KBM-7 (cell line): ENCODE results near the gene ROMO1.
"Not testable (repeated sequence)": the region's sequence is repeated elsewhere in the genome, so short reads cannot be mapped to it uniquely, and the experiment has no call there.

Source experiments
- DNase-seq: peaks from one replicate; pipeline ENCODE4 v3.0.0-alpha.2; 2015
- in situ Hi-C: fragments of 300-500 bp; cut with MboI; formaldehyde crosslinking; loops from 2 replicates; pipeline ENCODE4 v1.14.3; 2020; ENCODE audit warnings: low sequenced_read_pairs, low pct_unique_long_range_greater_than_20kb, mixed read lengths

The ROMO1 gene

DNA sequence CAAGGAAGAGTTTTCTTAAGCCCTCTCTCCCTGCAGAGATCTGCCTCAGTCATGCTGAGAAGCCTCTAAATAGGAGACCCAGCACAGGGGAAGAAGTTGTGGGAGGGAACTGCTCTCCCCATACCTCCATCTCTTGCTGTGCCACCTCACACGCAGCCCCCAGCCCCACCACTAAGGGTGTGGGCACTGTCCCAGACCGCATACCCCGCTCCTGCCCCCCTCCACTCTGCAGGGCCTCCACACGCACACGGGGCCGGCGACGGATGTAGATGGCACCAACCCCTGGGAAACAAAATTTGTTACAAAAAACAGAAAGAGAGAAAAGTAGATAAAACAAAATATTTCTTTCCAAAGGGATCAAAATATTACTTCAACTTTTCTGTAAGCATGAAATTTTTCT, 24.3 kb upstream of the ROMO1 start:
- in situ Hi-C loops = no loop called here
- DNase-seq = no peak

- peak; percentile 82 for DNase-seq
- in situ Hi-C loops = no loop called here
Measured at GRCh38 chr20:35680452-35681183, 18.6 kb upstream of the ROMO1 start.

DNA sequence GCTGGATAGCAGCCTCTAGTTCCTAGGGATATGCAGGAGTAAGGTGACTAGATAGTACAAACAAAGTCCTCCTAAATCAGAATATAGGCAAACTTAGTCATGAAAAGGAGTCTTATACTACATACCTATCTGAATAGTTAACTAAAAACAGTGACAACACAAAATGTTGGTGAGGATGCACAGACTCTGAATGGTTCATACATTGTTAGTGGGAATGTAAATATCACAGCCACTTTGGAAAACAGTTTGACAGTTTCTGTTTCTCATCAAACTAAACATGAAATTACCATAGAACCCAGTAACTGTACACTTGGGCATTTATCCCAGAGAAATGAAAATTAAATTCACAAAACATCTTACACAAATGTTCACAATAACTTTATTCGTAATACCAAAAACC, 17.2 kb upstream of the ROMO1 start:
- in situ Hi-C loops = no loop called here
- no peak for DNase-seq

- in situ Hi-C loops, DNase-seq: not testable (repeated sequence)
Measured at GRCh38 chr20:35685368-35685767, 13.8 kb upstream of the ROMO1 start.

DNA sequence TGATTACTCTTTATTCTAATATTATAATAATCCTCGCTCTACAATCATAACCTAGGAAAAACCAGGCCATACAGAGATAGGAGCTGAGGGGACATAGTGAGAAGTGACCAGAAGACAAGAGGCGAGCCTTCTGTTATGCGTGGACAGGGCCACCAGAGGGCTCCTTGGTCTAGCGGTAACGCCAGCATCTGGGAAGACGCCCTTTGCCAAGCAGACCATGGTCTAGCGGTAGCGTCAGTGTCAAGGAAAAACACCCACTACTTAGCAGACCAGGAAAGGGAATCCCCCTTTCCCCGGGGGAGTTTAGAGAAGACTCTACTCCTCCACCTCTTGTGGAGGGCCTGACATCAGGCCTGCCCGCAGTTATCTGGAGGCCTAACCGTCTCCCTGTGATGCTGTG, 12.3 kb upstream of the ROMO1 start:
- DNase-seq, in situ Hi-C loops: not testable (repeated sequence)

DNA sequence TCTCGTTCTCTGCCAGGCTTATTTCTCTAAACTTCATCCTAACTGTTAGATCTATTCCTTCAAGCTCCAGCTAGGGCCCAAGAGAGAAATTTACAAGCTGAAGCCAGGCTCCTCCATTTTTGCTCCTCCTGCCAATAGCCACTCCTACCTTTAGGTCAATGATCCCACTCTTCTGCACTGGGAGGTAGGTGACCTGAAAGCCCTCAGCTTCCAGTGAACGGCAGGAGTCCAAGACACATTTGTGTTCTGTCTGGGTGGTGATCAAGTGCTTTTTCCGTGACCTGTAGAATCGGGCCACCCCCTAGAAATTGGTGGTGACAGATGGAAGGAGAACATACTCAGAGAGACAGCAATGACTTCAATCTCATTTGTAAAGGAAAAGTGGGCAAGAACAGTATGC, 8.9 kb upstream of the ROMO1 start:
- DNase-seq = no peak
- in situ Hi-C loops = no loop called here

DNA sequence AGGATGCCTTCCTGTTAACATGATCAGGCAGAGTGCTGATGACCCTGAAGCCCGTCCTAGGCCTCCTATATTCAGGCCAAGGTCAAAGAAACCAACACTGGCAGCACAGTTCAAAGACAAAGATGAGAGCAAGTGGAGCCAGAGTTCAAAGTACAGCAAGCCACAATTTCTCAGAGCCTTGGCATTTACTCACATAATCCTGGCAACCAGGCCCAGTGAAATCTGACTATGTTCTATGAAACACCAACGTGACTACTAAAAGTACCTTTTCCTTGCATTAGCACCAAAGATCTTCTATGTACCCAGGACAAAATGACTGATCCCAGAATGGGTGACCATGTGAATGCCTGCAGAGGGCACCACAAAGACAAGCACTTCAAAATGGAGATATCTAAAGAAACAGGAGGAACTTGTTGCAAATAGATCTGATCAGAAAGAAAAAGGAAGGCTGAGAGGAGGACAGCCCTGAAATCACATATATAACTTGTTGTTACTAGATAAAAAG, 3.9 kb upstream of the ROMO1 start:
- DNase-seq = no peak
- in situ Hi-C loops = no loop called here

DNA sequence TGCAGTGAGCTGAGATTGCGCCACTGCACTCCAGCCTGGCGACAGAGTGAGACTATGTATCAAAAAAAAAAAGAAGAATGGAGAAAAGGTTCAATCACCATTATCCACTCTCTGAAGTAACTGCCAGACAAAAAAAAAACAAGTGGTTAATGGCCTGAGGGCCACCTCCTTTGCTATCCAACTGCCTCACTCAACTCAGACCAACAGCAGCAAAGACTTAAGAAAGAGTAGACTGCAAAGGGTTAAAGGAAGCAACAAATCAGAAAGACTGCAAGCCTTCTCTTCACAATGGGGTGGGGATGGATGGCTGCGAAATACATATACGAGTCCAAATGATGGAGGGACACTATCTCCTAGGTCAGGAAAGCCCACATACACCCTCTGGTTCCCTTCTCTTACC, 3.2 kb upstream of the ROMO1 start:
- in situ Hi-C loops = no loop called here

DNA sequence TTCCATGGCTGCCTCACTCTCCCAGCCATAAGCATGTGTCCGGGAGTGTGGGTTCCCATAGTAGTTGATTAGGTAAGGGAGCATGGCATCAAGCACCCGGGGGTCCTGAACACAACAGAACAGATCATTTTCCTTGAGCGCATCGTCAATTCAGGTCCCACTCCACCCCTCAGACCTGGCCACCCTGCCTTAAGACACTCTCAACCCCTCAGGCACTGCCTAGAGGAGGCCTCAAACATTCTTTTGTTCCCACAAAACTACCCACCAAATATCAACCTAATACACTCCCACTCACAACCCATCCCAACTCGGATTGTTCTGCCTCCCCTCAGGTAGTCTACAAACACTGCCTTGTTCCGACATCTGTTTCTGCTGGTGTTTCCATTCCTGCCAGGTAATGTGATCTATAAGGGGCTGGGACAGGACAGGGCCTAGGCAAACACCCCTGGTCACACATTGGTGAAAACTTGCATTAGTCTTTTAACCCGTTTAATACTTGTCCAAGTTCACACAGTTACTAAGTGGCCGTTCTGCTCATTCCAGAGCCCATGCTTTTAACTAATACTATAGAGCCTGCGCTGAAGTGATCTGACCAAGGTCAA, 1.4 kb upstream of the ROMO1 start:
- in situ Hi-C loops = no loop called here

More for the DNA sequence above, 3.2 kb upstream of the ROMO1 start:
- DNase-seq = no peak

GRCh38 chr20:35698298-35699126, 693 bp upstream of the ROMO1 start:
- DNase-seq = no peak
- in situ Hi-C loops = no loop called here

More for the DNA sequence above, 1.4 kb upstream of the ROMO1 start:
- no peak for DNase-seq

DNA sequence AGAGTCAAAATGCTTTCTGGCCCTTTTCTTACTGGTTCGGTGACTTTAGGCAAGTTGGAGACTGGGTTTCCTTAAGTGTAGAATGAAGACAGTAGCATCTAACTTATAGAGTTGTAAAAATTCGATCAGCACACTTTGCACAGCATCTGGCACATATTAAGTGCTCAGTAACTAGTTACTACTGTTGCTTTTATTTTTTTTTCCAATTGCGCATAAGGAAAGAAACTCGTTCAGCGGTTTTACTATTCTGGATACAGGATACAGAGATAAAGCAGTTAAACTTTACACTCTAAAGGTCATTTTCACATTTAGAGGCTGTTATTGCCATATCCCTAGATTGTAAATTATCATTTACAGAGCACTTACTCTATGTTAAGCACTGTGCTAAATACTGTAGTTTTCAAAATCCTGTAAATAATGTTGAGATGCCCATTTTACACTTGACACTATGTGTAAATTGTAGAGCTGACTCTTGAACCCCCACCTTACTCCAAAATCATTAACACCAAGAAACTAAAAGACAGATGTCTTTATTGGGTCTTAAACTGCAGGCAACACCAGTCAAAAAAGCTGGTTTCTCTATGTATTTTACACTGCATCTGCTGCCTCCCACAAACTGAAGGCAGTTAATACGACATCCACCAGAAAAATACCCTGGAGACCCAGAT, 886 bp downstream of the ROMO1 start:
- in situ Hi-C loops = no loop called here
- DNase-seq = no peak

DNA sequence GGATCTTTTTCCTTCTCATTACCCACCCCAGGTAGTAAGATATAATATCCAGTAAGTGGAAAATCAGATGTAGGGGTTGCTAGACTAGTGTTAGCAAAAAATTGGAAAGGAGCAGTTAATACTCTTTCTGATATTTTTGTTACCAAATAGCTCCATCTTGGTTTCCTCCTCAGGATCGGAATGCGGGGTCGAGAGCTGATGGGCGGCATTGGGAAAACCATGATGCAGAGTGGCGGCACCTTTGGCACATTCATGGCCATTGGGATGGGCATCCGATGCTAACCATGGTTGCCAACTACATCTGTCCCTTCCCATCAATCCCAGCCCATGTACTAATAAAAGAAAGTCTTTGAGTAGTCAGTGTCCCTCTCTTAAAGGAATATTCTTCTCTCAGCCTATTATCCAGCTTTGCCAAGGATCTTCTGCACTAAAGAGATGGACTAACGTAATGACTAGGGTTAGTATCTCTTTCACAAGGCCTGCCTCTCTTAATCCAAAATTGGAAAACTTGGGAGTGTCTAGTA, 1.5 kb downstream of the ROMO1 start:
- in situ Hi-C loops = no loop called here
- DNase-seq = no peak

- DNase-seq = no peak
- in situ Hi-C loops = no loop called here
Measured at GRCh38 chr20:35702051-35702823, 3.0 kb downstream of the ROMO1 start.

DNA sequence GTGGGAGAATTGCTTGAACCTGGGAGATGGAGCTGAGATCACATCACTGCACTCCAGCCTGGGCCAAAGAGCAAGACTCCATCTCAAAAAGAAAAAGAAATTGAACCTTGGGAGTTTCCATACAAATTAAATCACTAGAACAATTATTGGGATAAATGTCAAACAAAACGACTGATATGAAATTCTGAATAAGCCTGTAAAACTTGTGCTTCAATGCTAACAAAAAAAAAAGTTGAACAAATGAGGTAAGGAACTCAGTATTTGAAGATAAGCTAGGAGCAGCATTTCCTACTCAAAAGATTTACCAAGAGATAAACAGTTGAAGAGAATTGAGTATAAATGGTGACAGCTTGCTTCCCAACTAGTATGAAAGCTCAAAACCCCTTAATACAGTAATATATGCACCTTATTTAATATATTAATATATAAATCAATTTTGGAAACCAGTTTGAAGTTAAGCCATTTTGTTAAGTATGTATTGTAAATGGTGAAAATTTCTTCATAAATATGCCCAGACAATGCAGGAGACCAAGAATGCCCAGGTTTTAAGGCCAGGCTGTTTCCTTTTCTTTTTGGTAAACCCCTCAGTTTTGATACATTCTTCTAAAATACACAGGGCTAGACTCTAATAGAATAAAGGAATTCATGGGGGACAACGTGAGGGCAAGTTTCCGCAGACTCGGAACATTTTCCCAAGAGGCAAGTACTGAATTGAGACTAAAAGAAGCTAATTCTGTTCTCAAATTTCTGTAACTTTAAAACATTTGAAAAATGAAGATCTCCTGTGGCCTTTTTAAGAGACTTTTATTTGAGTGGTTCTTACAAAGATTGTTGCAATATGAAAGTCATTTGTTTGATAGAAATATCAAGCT, 3.9 kb downstream of the ROMO1 start:
- DNase-seq = no peak
- in situ Hi-C loops = no loop called here

GRCh38 chr20:35704514-35705261, 5.5 kb downstream of the ROMO1 start:
- DNase-seq = no peak
- in situ Hi-C loops = no loop called here

GRCh38 chr20:35705894-35706293, 6.7 kb downstream of the ROMO1 start:
- in situ Hi-C loops = not testable (repeated sequence)

More at GRCh38 chr20:35705894-35706293, 6.7 kb downstream of the ROMO1 start:
- not testable (repeated sequence) for DNase-seq
